Prostate gland (tissue), 2 donors: ENCODE data around the gene TSTD2.

Experiments used
- POLR2A ChIP-seq: fragments of 450-650 bp; IDR thresholded peaks from one replicate; pipeline ENCODE4 v1.6.1; 2016; ENCODE audit warnings: antibody characterized with exemption, mild to moderate bottlenecking
- POLR2AphosphoS5 ChIP-seq: sonication (generic); formaldehyde crosslinking; IDR thresholded peaks from one replicate; pipeline ENCODE4 v1.6.1; 2017; ENCODE audit warnings: antibody characterized with exemption
- TF ChIP-seq, protein P1 (sequence below), 4 experiments: fragments of 200-600 bp in 2 of 4; fragments of 450-650 bp in 2 of 4; sonication (generic) in 2 of 4; IDR thresholded peaks; 1 replicate in 3 of 4; 2 replicates in 1 of 4; pipeline ENCODE4 v1.5.1; 2016 to 2019; ENCODE audit warnings: antibody characterized with exemption in 4 of 4, mild to moderate bottlenecking in 2 of 4, moderate library complexity in 2 of 4

DNA sequence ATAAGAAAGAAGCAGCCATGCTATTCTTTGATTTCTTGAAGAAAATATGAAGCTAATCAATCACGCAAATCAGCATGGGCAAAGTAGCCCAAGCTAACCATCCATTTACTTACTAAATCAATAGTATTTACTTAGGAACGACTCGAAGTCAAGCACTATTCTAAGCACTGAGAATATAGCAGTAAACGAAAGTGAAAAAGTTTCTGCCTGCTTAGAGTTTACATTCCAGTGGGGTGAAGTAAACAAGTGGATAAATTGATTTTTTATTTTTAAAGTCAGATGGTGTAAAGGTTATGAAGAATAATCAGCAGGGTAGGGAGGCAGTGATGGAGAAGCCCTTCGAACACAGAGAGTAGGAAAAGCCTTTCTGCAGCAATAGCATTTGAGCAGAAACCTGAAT, 5.5 kb downstream of the TSTD2 start:
- TF ChIP-seq, protein P1, sequence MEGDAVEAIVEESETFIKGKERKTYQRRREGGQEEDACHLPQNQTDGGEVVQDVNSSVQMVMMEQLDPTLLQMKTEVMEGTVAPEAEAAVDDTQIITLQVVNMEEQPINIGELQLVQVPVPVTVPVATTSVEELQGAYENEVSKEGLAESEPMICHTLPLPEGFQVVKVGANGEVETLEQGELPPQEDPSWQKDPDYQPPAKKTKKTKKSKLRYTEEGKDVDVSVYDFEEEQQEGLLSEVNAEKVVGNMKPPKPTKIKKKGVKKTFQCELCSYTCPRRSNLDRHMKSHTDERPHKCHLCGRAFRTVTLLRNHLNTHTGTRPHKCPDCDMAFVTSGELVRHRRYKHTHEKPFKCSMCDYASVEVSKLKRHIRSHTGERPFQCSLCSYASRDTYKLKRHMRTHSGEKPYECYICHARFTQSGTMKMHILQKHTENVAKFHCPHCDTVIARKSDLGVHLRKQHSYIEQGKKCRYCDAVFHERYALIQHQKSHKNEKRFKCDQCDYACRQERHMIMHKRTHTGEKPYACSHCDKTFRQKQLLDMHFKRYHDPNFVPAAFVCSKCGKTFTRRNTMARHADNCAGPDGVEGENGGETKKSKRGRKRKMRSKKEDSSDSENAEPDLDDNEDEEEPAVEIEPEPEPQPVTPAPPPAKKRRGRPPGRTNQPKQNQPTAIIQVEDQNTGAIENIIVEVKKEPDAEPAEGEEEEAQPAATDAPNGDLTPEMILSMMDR (IDR thresholded peaks at IDR 0.05) = no peak
- TF ChIP-seq POLR2AphosphoS5 (no peak), POLR2A (no peak)
